PC-9 (cell line): ENCODE results near the gene TTC27. TPM values are rescaled to one million over a fixed set of nuclear protein-coding genes. Genes with fewer than 3 reads are reported as not detected.

ENCODE experiments used
- BruUV-seq: library from RNA; stranded (reverse); fragments of 400-500 nt; replicated peaks from 2 replicates; lab custom pipeline; 2021; lab: Mats Ljungman, UMichigan
- CTCF ChIA-PET: fragments of 300-600 bp; sonication (Branson Sonifier 250); formaldehyde crosslinking; loops from one replicate; lab custom pipeline; 2022; ENCODE audit warnings: antibody characterized with exemption; lab: Charles Lee
- POLR2A ChIA-PET: fragments of 300-600 bp; sonication (Branson Sonifier 250); formaldehyde crosslinking; loops from one replicate; lab custom pipeline; 2022; ENCODE audit warnings: antibody characterized with exemption; ENCODE audit not compliant: unreplicated experiment; lab: Charles Lee
- DNase-seq, 2 experiments: peaks; one replicate each; pipeline versions ENCODE4 v3.0.0 to v3.0.0-alpha.2; 2015 to 2022; ENCODE audit warnings: mixed read lengths in 1 of 2
- H2AFZ ChIP-seq: fragments of 200-600 bp; sonication (generic); 2 replicates; pipeline ENCODE4 v1.8.1; 2017; ENCODE audit warnings: antibody characterized with exemption
- H3F3A ChIP-seq: fragments of 200-600 bp; sonication (generic); 2 replicates; pipeline ENCODE4 v1.8.1; 2017; ENCODE audit warnings: antibody characterized with exemption, mild to moderate bottlenecking, low read depth; ENCODE audit not compliant: insufficient read depth
- H3K27ac ChIP-seq: fragments of 200-600 bp; sonication (generic); 2 replicates; pipeline ENCODE4 v1.6.1; 2016; ENCODE audit warnings: mixed run types
- H3K27me3 ChIP-seq: fragments of 200-600 bp; sonication (generic); 2 replicates; pipeline ENCODE4 v1.6.1; 2016; ENCODE audit warnings: low read depth, mixed run types; ENCODE audit not compliant: insufficient read depth
- H3K36me3 ChIP-seq: fragments of 200-600 bp; sonication (generic); 2 replicates; pipeline ENCODE4 v1.6.1; 2016; ENCODE audit warnings: low read depth, mixed run types
- H3K4me1 ChIP-seq: fragments of 200-600 bp; sonication (generic); replicated peaks from 2 replicates; pipeline ENCODE4 v1.6.1; 2016; ENCODE audit warnings: mixed run types; ENCODE audit not compliant: insufficient read depth
- H3K4me2 ChIP-seq: fragments of 200-600 bp; sonication (generic); 2 replicates; pipeline ENCODE4 v1.6.1; 2017; ENCODE audit warnings: mixed run types
- H3K4me3 ChIP-seq: fragments of 200-600 bp; sonication (generic); 2 replicates; pipeline ENCODE4 v1.6.1; 2016; ENCODE audit warnings: mixed run types
- H3K79me2 ChIP-seq: fragments of 200-600 bp; sonication (generic); 2 replicates; pipeline ENCODE4 v1.6.1; 2017; ENCODE audit warnings: low read depth, mixed run types
- H3K9me2 ChIP-seq: fragments of 200-600 bp; sonication (generic); 2 replicates; pipeline ENCODE4 v1.8.1; 2017; ENCODE audit warnings: mild to moderate bottlenecking; ENCODE audit not compliant: insufficient read depth
- H3K9me3 ChIP-seq: fragments of 200-600 bp; sonication (generic); 2 replicates; pipeline ENCODE4 v1.8.1; 2016; ENCODE audit warnings: low read depth; ENCODE audit not compliant: insufficient read depth
- H4K20me1 ChIP-seq: fragments of 200-600 bp; sonication (generic); 2 replicates; pipeline ENCODE4 v1.8.1; 2017; ENCODE audit not compliant: insufficient read depth
- EZH2 ChIP-seq: fragments of 200-600 bp; sonication (generic); IDR thresholded peaks from 2 replicates; pipeline ENCODE4 v1.8.0; 2017; ENCODE audit warnings: antibody characterized with exemption, low read depth
- intact Hi-C: fragments of 100-400 bp; cut with micrococcal nuclease; formaldehyde crosslinking; loops from one replicate; pipeline ENCODE4 v1.10.0; 2022; ENCODE audit not compliant: unreplicated experiment
- total RNA-seq: library from RNA; stranded (reverse); gene quantifications from 2 replicates; pipeline ENCODE4 v1.2.3, GENCODE V29; 2021
- TF ChIP-seq, protein P1 (sequence below): fragments of 200-600 bp; sonication (generic); conservative IDR thresholded peaks from 2 replicates; pipeline ENCODE4 v1.6.1; 2017; ENCODE audit warnings: mixed run types, antibody characterized with exemption, mild to moderate bottlenecking, moderate library complexity

The TTC27 gene
- total RNA-seq, 1 experiment from 2014 or later = 12.8 TPM

GRCh38 chr2:32812316-32812715 lies 184.5 kb downstream of the TTC27 start:
- intact Hi-C loops = no loop called here
- H3K4me2 ChIP-seq = no peak overlapping the region
- peaks cover 25% of the 10 kb centered on the region for H3K4me1 ChIP-seq
- H3K4me3 ChIP-seq = no peak overlapping the region
- ChIA-PET CTCF (no interaction called here), POLR2A (interaction anchor here (0.9 kb wide), 1 partner anchor 51 kb away, joined by 5 read pairs; no protein-coding TSS in a partner anchor)
- no TSS peak for BruUV-seq
- peak overlapping the region; percentile 33 for H3K27ac ChIP-seq
- peaks cover 5% of the 10 kb centered on the region for H3K9me3 ChIP-seq
- DNase-seq = peak in 1 of 2 experiments; percentile 72
- TF ChIP-seq, protein P1, sequence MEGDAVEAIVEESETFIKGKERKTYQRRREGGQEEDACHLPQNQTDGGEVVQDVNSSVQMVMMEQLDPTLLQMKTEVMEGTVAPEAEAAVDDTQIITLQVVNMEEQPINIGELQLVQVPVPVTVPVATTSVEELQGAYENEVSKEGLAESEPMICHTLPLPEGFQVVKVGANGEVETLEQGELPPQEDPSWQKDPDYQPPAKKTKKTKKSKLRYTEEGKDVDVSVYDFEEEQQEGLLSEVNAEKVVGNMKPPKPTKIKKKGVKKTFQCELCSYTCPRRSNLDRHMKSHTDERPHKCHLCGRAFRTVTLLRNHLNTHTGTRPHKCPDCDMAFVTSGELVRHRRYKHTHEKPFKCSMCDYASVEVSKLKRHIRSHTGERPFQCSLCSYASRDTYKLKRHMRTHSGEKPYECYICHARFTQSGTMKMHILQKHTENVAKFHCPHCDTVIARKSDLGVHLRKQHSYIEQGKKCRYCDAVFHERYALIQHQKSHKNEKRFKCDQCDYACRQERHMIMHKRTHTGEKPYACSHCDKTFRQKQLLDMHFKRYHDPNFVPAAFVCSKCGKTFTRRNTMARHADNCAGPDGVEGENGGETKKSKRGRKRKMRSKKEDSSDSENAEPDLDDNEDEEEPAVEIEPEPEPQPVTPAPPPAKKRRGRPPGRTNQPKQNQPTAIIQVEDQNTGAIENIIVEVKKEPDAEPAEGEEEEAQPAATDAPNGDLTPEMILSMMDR = no peak
- TF ChIP-seq EZH2 = no peak
- H3K9me2 ChIP-seq = no peaks in the 10 kb centered on the region
- no peaks in the 10 kb centered on the region for H3K79me2 ChIP-seq
- H2AFZ ChIP-seq = no peak overlapping the region
- H3K27me3 ChIP-seq = no peaks in the 10 kb centered on the region
- H4K20me1 ChIP-seq = no peaks in the 10 kb centered on the region
- H3K36me3 ChIP-seq = no peaks in the 10 kb centered on the region
- peaks cover 4% of the 10 kb centered on the region; the same call in 1 of the 2 replicates for H3F3A ChIP-seq

- Histone ChIP-seq H3K4me3 (no peak overlapping the region), H2AFZ (no peak overlapping the region), H3K27ac (no peak overlapping the region), H3K79me2 (no peaks in the 10 kb centered on the region), H3F3A (no peaks in the 10 kb centered on the region), H3K4me1 (no peaks in the 10 kb centered on the region), H3K27me3 (no peaks in the 10 kb centered on the region), H4K20me1 (no peaks in the 10 kb centered on the region), H3K4me2 (no peak overlapping the region), H3K36me3 (no peaks in the 10 kb centered on the region), H3K9me3 (no peaks in the 10 kb centered on the region), H3K9me2 (no peaks in the 10 kb centered on the region)
- DNase-seq = no peak
- ChIA-PET CTCF (interaction anchor here (0.6 kb wide), 2 partner anchors 104 to 576 kb away, joined by 3 to 6 read pairs; no protein-coding TSS in a partner anchor), POLR2A (interaction anchor here (0.5 to 0.7 kb wide), 2 partner anchors 10 to 189 kb away, joined by 4 to 6 read pairs; no protein-coding TSS in a partner anchor)
- intact Hi-C loops = no loop called here
- TF ChIP-seq EZH2 = no peak
- TF ChIP-seq, protein P1 = no peak
- BruUV-seq = no TSS peak
Observed at GRCh38 chr2:32820088-32820487, 192.2 kb downstream of the TTC27 start.

GRCh38 chr2:32820701-32821100 lies 192.9 kb downstream of the TTC27 start:
- no peaks in the 10 kb centered on the region for H4K20me1 ChIP-seq
- no peaks in the 10 kb centered on the region for H3K79me2 ChIP-seq
- H3K4me2 ChIP-seq = no peak overlapping the region
- H2AFZ ChIP-seq = no peak overlapping the region
- no peaks in the 10 kb centered on the region for H3K9me3 ChIP-seq
- no peak for DNase-seq
- no peaks in the 10 kb centered on the region for H3K27me3 ChIP-seq
- no peak overlapping the region for H3K4me3 ChIP-seq
- BruUV-seq = no TSS peak
- POLR2A ChIA-PET = no interaction called here
- intact Hi-C loops = no loop called here
- no peaks in the 10 kb centered on the region for H3K36me3 ChIP-seq
- no peak overlapping the region for H3K27ac ChIP-seq
- TF ChIP-seq, protein P1 = no peak
- no peak for TF ChIP-seq EZH2
- no peaks in the 10 kb centered on the region for H3K9me2 ChIP-seq
- CTCF ChIA-PET = interaction anchor here (0.6 kb wide), 2 partner anchors 103 to 575 kb away, joined by 3 to 6 read pairs; no protein-coding TSS in a partner anchor
- no peaks in the 10 kb centered on the region for H3F3A ChIP-seq
- no peaks in the 10 kb centered on the region for H3K4me1 ChIP-seq
